GM12878 (cell line): ENCODE measurements around the gene EEF2K. TPM values are rescaled to one million over a fixed set of nuclear protein-coding genes. Genes with fewer than 3 reads are reported as not detected.
A peak's percentile ranks its signal among the peaks of the same experiment; 100 is the strongest.

Experiments used
- BCL3 ChIP-seq: IDR thresholded peaks from 2 replicates; pipeline ENCODE4 v1.6.1; 2011; ENCODE audit warnings: borderline replicate concordance, low read depth, mild to moderate bottlenecking, moderate library complexity, low read length; ENCODE audit not compliant: insufficient read depth, poor library complexity, severe bottlenecking
- BMI1 ChIP-seq: fragments of 450-650 bp; IDR thresholded peaks from 2 replicates; pipeline ENCODE4 v1.6.1; 2016; ENCODE audit warnings: mild to moderate bottlenecking, moderate library complexity, borderline replicate concordance
- CHD2 ChIP-seq: IDR thresholded peaks from 2 replicates; pipeline ENCODE4 v1.6.1; 2011; ENCODE audit warnings: low read depth, low read length, improper control_type of control experiment, borderline replicate concordance
- FOS ChIP-seq: IDR thresholded peaks from 3 replicates; pipeline ENCODE4 v1.6.1; 2011; ENCODE audit warnings: borderline replicate concordance; ENCODE audit not compliant: insufficient read length; ENCODE audit errors: extremely low read depth
- HDAC6 ChIP-seq: fragments of 200-600 bp; sonication (generic); IDR thresholded peaks from one replicate; pipeline ENCODE4 v1.8.0; 2017; ENCODE audit warnings: antibody characterized with exemption; ENCODE audit not compliant: unreplicated experiment
- PKNOX1 ChIP-seq: fragments of 450-650 bp; IDR thresholded peaks from 2 replicates; pipeline ENCODE4 v1.6.1; 2016; ENCODE audit warnings: mild to moderate bottlenecking
- PML ChIP-seq: IDR thresholded peaks from 2 replicates; pipeline ENCODE4 v1.6.1; 2012; ENCODE audit warnings: low read length, inconsistent platforms
- RCOR1 ChIP-seq: conservative IDR thresholded peaks from 2 replicates; pipeline ENCODE4 v1.6.1; 2012; ENCODE audit warnings: low read depth, low read length, improper control_type of control experiment
- SREBF1 ChIP-seq: IDR thresholded peaks from 2 replicates; pipeline ENCODE4 v1.6.1; 2012; ENCODE audit warnings: mild to moderate bottlenecking, low read length
- SREBF2 ChIP-seq: IDR thresholded peaks from 2 replicates; pipeline ENCODE4 v1.6.1; 2012; ENCODE audit warnings: mild to moderate bottlenecking, low read length
- SUZ12 ChIP-seq: fragments of 200-600 bp; sonication (generic); IDR thresholded peaks from one replicate; pipeline ENCODE4 v1.6.1; 2018; ENCODE audit warnings: antibody characterized with exemption, mild to moderate bottlenecking; ENCODE audit not compliant: unreplicated experiment
- TCF12 ChIP-seq: IDR thresholded peaks from 2 replicates; pipeline ENCODE4 v1.6.1; 2011; ENCODE audit warnings: low read depth, mild to moderate bottlenecking, low read length
- ZNF274 ChIP-seq: IDR thresholded peaks from one replicate; pipeline ENCODE4 v1.8.0; 2011; ENCODE audit not compliant: insufficient read length, insufficient read depth
- ZNF622 ChIP-seq: fragments of 450-650 bp; IDR thresholded peaks from 2 replicates; pipeline ENCODE4 v1.6.1; 2017; ENCODE audit warnings: mild to moderate bottlenecking, inconsistent platforms
- ZZZ3 ChIP-seq: IDR thresholded peaks from 2 replicates; pipeline ENCODE4 v1.6.1; 2011; ENCODE audit warnings: low read depth; ENCODE audit not compliant: control insufficient read depth, insufficient read length
- polyA plus RNA-seq, 11 experiments: library from polyadenylated mRNA; depleted of rRNA in 4 of 11; unstranded in 6 of 11; stranded (reverse) in 5 of 11; fragments of >200 nt; fragmentation: Nextera tagmentation in 4 of 11; fragmentation: Illumina TruSeq in 1 of 11; extraction: Ambion mirVana in 4 of 11; extraction: Trizol in 1 of 11; gene quantifications; 1 replicate in 1 of 11; 2 replicates in 10 of 11; pipeline versions ENCODE4 v1.2.1 to v1.2.3, GENCODE V29; 2011 to 2016; ENCODE audit warnings: inconsistent platforms in 2 of 11, missing spikeins in 2 of 11, low read depth in 1 of 11
- total RNA-seq, 4 experiments: library from RNA; depleted of rRNA in 3 of 4; stranded (reverse); fragments of >200 nt in 3 of 4; fragmentation: Illumina TruSeq in 1 of 4; extraction: Trizol in 1 of 4; gene quantifications; 2 replicates each; pipeline versions ENCODE4 v1.2.1 to v1.2.3, GENCODE V29; 2013 to 2021
- TF ChIP-seq, protein P1 (sequence below): fragments of 450-650 bp; IDR thresholded peaks from 2 replicates; pipeline ENCODE4 v1.6.1; 2017; ENCODE audit warnings: mild to moderate bottlenecking, low read depth, inconsistent platforms; ENCODE audit not compliant: poor library complexity, severe bottlenecking
- TF ChIP-seq, protein P2 (sequence below): fragments of 450-650 bp; IDR thresholded peaks from 2 replicates; pipeline ENCODE4 v1.6.1; 2018; ENCODE audit warnings: mild to moderate bottlenecking, low read depth, moderate library complexity; ENCODE audit not compliant: partially characterized antibody
- TF ChIP-seq, protein P3 (sequence below): fragments of 150-350 bp; IDR thresholded peaks from 2 replicates; pipeline ENCODE4 v1.6.1; 2014; ENCODE audit warnings: mild to moderate bottlenecking, low read depth, low read length
- TF ChIP-seq, protein P4 (sequence below): IDR thresholded peaks from 2 replicates; pipeline ENCODE4 v1.6.1; 2011; ENCODE audit warnings: borderline replicate concordance, low read depth, mild to moderate bottlenecking, moderate library complexity, mixed read lengths, low read length; ENCODE audit not compliant: insufficient read depth; ENCODE audit errors: extremely low read length

The EEF2K gene
- total and polyA plus RNA-seq, 10 of the 15 experiments (the other 5 are each of a cell fraction or from before 2014, with no cell fraction given), result 2.0 to 29.6 (median 12.2) TPM

DNA sequence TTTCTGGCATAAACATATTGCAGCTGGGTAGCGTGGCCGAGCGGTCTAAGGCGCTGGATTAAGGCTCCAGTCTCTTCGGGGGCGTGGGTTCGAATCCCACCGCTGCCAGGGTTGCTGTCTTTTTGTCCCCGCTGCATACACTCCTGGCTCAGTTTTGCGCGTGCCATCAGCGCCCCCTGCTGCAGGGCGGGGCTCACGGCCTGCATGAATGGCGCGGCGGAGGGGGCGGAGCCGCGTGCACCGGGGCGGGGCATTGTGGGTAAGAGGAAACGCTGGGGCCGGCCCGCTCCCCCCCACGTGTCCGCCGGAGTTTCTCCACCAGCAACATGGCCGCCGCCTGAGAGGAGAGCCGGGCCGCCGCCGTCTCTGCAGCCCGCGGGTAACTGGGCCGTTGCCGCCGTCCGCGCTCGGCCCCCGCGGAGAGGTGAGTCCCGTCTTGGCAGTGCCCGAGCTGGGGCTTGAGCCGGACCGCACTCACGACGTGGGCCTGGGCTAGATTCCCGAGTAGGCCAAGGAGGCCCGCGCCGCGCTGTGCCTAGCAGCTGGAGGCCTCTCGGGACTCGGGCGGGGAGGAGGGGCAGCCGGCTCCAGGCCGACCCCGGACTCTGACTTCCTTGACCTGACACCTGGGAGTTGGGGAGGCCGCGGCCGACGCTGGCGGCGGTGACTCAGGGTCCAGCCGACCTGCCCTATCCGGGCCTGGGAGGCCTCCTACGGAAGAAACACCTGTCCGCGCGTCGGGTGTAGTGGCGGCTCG lies 91.2 kb downstream of the EEF2K start, which contains the start of gene POLR3E (continued):
- peak; percentile 10; the same call in 1 of the 2 replicates for TF ChIP-seq CHD2
- TF ChIP-seq, protein P1, sequence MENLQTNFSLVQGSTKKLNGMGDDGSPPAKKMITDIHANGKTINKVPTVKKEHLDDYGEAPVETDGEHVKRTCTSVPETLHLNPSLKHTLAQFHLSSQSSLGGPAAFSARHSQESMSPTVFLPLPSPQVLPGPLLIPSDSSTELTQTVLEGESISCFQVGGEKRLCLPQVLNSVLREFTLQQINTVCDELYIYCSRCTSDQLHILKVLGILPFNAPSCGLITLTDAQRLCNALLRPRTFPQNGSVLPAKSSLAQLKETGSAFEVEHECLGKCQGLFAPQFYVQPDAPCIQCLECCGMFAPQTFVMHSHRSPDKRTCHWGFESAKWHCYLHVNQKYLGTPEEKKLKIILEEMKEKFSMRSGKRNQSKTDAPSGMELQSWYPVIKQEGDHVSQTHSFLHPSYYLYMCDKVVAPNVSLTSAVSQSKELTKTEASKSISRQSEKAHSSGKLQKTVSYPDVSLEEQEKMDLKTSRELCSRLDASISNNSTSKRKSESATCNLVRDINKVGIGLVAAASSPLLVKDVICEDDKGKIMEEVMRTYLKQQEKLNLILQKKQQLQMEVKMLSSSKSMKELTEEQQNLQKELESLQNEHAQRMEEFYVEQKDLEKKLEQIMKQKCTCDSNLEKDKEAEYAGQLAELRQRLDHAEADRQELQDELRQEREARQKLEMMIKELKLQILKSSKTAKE, result peak; percentile 93
- no peak for TF ChIP-seq BMI1
- TF ChIP-seq SREBF2, result peak; percentile 98; the same call in 1 of the 2 replicates
- no peak for TF ChIP-seq ZNF622
- peak; percentile 65 for TF ChIP-seq PKNOX1
- TF ChIP-seq HDAC6, result no peak
- TF ChIP-seq TCF12, result peak; percentile 49; the same call in 1 of the 2 replicates
- TF ChIP-seq PML, result peak; percentile 77; the same call in 1 of the 2 replicates
- TF ChIP-seq BCL3, result peak; percentile 33
- no peak for TF ChIP-seq SUZ12
- TF ChIP-seq, protein P2, sequence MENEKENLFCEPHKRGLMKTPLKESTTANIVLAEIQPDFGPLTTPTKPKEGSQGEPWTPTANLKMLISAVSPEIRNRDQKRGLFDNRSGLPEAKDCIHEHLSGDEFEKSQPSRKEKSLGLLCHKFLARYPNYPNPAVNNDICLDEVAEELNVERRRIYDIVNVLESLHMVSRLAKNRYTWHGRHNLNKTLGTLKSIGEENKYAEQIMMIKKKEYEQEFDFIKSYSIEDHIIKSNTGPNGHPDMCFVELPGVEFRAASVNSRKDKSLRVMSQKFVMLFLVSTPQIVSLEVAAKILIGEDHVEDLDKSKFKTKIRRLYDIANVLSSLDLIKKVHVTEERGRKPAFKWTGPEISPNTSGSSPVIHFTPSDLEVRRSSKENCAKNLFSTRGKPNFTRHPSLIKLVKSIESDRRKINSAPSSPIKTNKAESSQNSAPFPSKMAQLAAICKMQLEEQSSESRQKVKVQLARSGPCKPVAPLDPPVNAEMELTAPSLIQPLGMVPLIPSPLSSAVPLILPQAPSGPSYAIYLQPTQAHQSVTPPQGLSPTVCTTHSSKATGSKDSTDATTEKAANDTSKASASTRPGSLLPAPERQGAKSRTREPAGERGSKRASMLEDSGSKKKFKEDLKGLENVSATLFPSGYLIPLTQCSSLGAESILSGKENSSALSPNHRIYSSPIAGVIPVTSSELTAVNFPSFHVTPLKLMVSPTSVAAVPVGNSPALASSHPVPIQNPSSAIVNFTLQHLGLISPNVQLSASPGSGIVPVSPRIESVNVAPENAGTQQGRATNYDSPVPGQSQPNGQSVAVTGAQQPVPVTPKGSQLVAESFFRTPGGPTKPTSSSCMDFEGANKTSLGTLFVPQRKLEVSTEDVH, result peak; percentile 76
- no peak for TF ChIP-seq ZNF274
- TF ChIP-seq, protein P3, sequence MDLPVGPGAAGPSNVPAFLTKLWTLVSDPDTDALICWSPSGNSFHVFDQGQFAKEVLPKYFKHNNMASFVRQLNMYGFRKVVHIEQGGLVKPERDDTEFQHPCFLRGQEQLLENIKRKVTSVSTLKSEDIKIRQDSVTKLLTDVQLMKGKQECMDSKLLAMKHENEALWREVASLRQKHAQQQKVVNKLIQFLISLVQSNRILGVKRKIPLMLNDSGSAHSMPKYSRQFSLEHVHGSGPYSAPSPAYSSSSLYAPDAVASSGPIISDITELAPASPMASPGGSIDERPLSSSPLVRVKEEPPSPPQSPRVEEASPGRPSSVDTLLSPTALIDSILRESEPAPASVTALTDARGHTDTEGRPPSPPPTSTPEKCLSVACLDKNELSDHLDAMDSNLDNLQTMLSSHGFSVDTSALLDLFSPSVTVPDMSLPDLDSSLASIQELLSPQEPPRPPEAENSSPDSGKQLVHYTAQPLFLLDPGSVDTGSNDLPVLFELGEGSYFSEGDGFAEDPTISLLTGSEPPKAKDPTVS, result no peak; the same call in 1 of the 2 replicates
- no peak for TF ChIP-seq ZZZ3
- TF ChIP-seq FOS, result no peak
- peak; percentile 84; the same call in 1 of the 2 replicates for TF ChIP-seq RCOR1
- TF ChIP-seq, protein P4, sequence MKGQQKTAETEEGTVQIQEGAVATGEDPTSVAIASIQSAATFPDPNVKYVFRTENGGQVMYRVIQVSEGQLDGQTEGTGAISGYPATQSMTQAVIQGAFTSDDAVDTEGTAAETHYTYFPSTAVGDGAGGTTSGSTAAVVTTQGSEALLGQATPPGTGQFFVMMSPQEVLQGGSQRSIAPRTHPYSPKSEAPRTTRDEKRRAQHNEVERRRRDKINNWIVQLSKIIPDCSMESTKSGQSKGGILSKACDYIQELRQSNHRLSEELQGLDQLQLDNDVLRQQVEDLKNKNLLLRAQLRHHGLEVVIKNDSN, result peak; percentile 78
- TF ChIP-seq SREBF1, result peak; percentile 45; the same call in 1 of the 2 replicates
